Measurements from ENCODE around the gene CFAP74. TPM values are rescaled to one million over a fixed set of nuclear protein-coding genes. Genes with fewer than 3 reads are reported as not detected.

The CFAP74 gene
- total and polyA plus RNA-seq, 2 experiments from 2014 or later, result not detected

GRCh38 chr1:1906185-1907097 is 97.1 kb downstream of the CFAP74 start:
- H3K4me1 ChIP-seq (ENCODE audit: insufficient read depth), result peaks cover 16% of the 10 kb centered on the region
- H3K4me3 ChIP-seq, result no peak overlapping the region
- H3K9me2 ChIP-seq (replicated peaks; ENCODE audit: insufficient read depth), result no peaks in the 10 kb centered on the region
- no peaks in the 10 kb centered on the region for H3K27me3 ChIP-seq
- no peaks in the 10 kb centered on the region for H4K20me1 ChIP-seq (ENCODE audit: insufficient read depth, poor library complexity, severe bottlenecking)
- TF ChIP-seq EZH2 (IDR thresholded peaks at IDR 0.05; ENCODE audit: borderline replicate concordance) (no peak), CTCF (IDR thresholded peaks at IDR 0.05; ENCODE audit: poor library complexity) (peak; percentile 93)
- peaks cover 9% of the 10 kb centered on the region for H3K79me2 ChIP-seq
- H3K36me3 ChIP-seq (replicated peaks; ENCODE audit: insufficient read depth, low read depth), result no peaks in the 10 kb centered on the region
- H2AFZ ChIP-seq, result no peak overlapping the region
- DNase-seq (ENCODE audit: low spot score), result peak; percentile 92
- no peaks in the 10 kb centered on the region for H3K9me3 ChIP-seq (ENCODE audit: low read depth)
- no peak overlapping the region for H3K4me2 ChIP-seq
- H3K27ac ChIP-seq, result no peak overlapping the region
- 26% methylated on average over 14 of the region's 15 CpGs for WGBS (ENCODE audit: low lambda C conversion rate, missing lambda C conversion rate)

GRCh38 chr1:1903224-1903623 is 100.4 kb downstream of the CFAP74 start:
- no peak overlapping the region for H3K27ac ChIP-seq
- peaks cover 6% of the 10 kb centered on the region for H3K4me1 ChIP-seq (ENCODE audit: insufficient read depth)
- WGBS (ENCODE audit: low lambda C conversion rate, missing lambda C conversion rate), result 93% methylated on average over 9 of the region's 12 CpGs
- H2AFZ ChIP-seq, result no peak overlapping the region
- no peaks in the 10 kb centered on the region for H3K27me3 ChIP-seq
- no peak for DNase-seq (ENCODE audit: low spot score)
- peaks cover 6% of the 10 kb centered on the region for H3K79me2 ChIP-seq
- TF ChIP-seq EZH2phosphoT487 (IDR thresholded peaks at IDR 0.05; ENCODE audit: low read depth, severe bottlenecking, unreplicated experiment), result no peak
- TF ChIP-seq EZH2 (IDR thresholded peaks at IDR 0.05; ENCODE audit: borderline replicate concordance), result no peak
- no peak for TF ChIP-seq CTCF (IDR thresholded peaks at IDR 0.05; ENCODE audit: poor library complexity)
- H4K20me1 ChIP-seq (ENCODE audit: insufficient read depth, poor library complexity, severe bottlenecking), result no peaks in the 10 kb centered on the region
- H3K4me3 ChIP-seq, result no peak overlapping the region
- no peaks in the 10 kb centered on the region for H3K9me3 ChIP-seq (ENCODE audit: low read depth)
- H3K4me2 ChIP-seq, result no peak overlapping the region
- no peaks in the 10 kb centered on the region for H3K9me2 ChIP-seq (replicated peaks; ENCODE audit: insufficient read depth)
- H3K36me3 ChIP-seq (replicated peaks; ENCODE audit: insufficient read depth, low read depth), result no peaks in the 10 kb centered on the region

- Histone ChIP-seq H3K79me2 (no peaks in the 10 kb centered on the region), H3K36me3 (replicated peaks; ENCODE audit: insufficient read depth, low read depth) (no peaks in the 10 kb centered on the region), H3K27me3 (no peaks in the 10 kb centered on the region), H3K9me2 (replicated peaks; ENCODE audit: insufficient read depth) (no peaks in the 10 kb centered on the region), H2AFZ (no peak overlapping the region), H3K9me3 (ENCODE audit: low read depth) (no peaks in the 10 kb centered on the region), H4K20me1 (ENCODE audit: insufficient read depth, poor library complexity, severe bottlenecking) (no peaks in the 10 kb centered on the region), H3K27ac (no peak overlapping the region), H3K4me1 (ENCODE audit: insufficient read depth) (no peaks in the 10 kb centered on the region), H3K4me2 (no peak overlapping the region), H3K4me3 (no peak overlapping the region)
- 89% methylated on average over 13 of the region's 13 CpGs for WGBS (ENCODE audit: low lambda C conversion rate, missing lambda C conversion rate)
- TF ChIP-seq CTCF (IDR thresholded peaks at IDR 0.05; ENCODE audit: poor library complexity) (no peak), EZH2 (IDR thresholded peaks at IDR 0.05; ENCODE audit: borderline replicate concordance) (no peak), EZH2phosphoT487 (IDR thresholded peaks at IDR 0.05; ENCODE audit: low read depth, severe bottlenecking, unreplicated experiment) (no peak)
- peak; percentile 2 for DNase-seq (ENCODE audit: low spot score)
Observed at GRCh38 chr1:1901641-1902294, 101.8 kb downstream of the CFAP74 start.
